HepG2 (cell line): ENCODE results near the gene ANKZF1. TPM values are rescaled to one million over a fixed set of nuclear protein-coding genes. Genes with fewer than 3 reads are reported as not detected.

ENCODE experiments used
- ELF3 ChIP-seq: IDR thresholded peaks from 2 replicates; pipeline ENCODE4 v1.6.1; 2016; ENCODE audit warnings: missing genetic modification reagents, missing compliant biosample characterization
- MED13 ChIP-seq: sonication (generic); formaldehyde crosslinking; IDR thresholded peaks from 2 replicates; pipeline ENCODE4 v1.5.0; 2020; ENCODE audit warnings: missing genetic modification reagents
- NR2F1 ChIP-seq, 2 experiments: fragments of 450-650 bp in 1 of 2; formaldehyde crosslinking in 1 of 2; IDR thresholded peaks; 2 replicates each; pipeline versions ENCODE4 v1.5.0 to v1.6.1; 2016 to 2020; ENCODE audit warnings: mild to moderate bottlenecking in 1 of 2, missing compliant biosample characterization in 1 of 2, missing genetic modification reagents in 1 of 2, moderate library complexity in 1 of 2
- SALL2 ChIP-seq: sonication (generic); formaldehyde crosslinking; IDR thresholded peaks from 2 replicates; pipeline ENCODE4 v1.8.1; 2023; ENCODE audit warnings: mild to moderate bottlenecking, missing genetic modification reagents, inconsistent platforms
- SNRNP70 ChIP-seq: fragments of 200-400 bp; formaldehyde crosslinking; IDR thresholded peaks from 2 replicates; pipeline ENCODE4 v1.6.1; 2017; ENCODE audit warnings: mild to moderate bottlenecking, low read depth, low read length, moderate library complexity
- SPEN ChIP-seq: sonication (generic); formaldehyde crosslinking; IDR thresholded peaks from 2 replicates; pipeline ENCODE4 v1.5.1; 2020; ENCODE audit warnings: low read depth, mild to moderate bottlenecking, missing genetic modification reagents
- TBX3 ChIP-seq: fragments of 450-650 bp; IDR thresholded peaks from 2 replicates; pipeline ENCODE4 v1.6.1; 2017; ENCODE audit warnings: antibody characterized with exemption, mild to moderate bottlenecking, inconsistent platforms, borderline replicate concordance
- WIZ ChIP-seq: sonication (generic); formaldehyde crosslinking; IDR thresholded peaks from 2 replicates; pipeline ENCODE4 v1.5.1; 2020; ENCODE audit warnings: mild to moderate bottlenecking, missing genetic modification reagents
- YEATS2 ChIP-seq: sonication (generic); formaldehyde crosslinking; IDR thresholded peaks from 2 replicates; pipeline ENCODE4 v1.4.0; 2020; ENCODE audit warnings: missing genetic modification reagents, borderline replicate concordance
- ZFAT ChIP-seq: sonication (generic); formaldehyde crosslinking; conservative IDR thresholded peaks from 2 replicates; pipeline ENCODE4 v1.8.1; 2023; ENCODE audit warnings: missing genetic modification reagents, inconsistent platforms
- ZFX ChIP-seq: sonication (generic); formaldehyde crosslinking; IDR thresholded peaks from 2 replicates; pipeline ENCODE4 v1.4.0; 2020; ENCODE audit warnings: mild to moderate bottlenecking, low read depth, missing genetic modification reagents, moderate library complexity
- ZFYVE20 ChIP-seq: sonication (generic); formaldehyde crosslinking; IDR thresholded peaks from 2 replicates; pipeline ENCODE4 v1.8.0; 2023; ENCODE audit warnings: low read depth, mild to moderate bottlenecking, moderate library complexity, missing genetic modification reagents, borderline replicate concordance
- ZNF317 ChIP-seq: sonication (generic); formaldehyde crosslinking; IDR thresholded peaks from 2 replicates; pipeline ENCODE4 v1.5.0; 2020; ENCODE audit warnings: mild to moderate bottlenecking, missing genetic modification reagents
- ZNF350 ChIP-seq: sonication (generic); formaldehyde crosslinking; IDR thresholded peaks from 2 replicates; pipeline ENCODE4 v1.4.0; 2020; ENCODE audit warnings: mild to moderate bottlenecking, low read depth, missing genetic modification reagents, borderline replicate concordance
- ZNF430 ChIP-seq: sonication (generic); formaldehyde crosslinking; IDR thresholded peaks from 2 replicates; pipeline ENCODE4 v1.9.0; 2021; ENCODE audit warnings: mild to moderate bottlenecking, missing genetic modification reagents
- ZNF75D ChIP-seq: sonication (generic); formaldehyde crosslinking; IDR thresholded peaks from 2 replicates; pipeline ENCODE4 v1.8.1; 2023; ENCODE audit warnings: missing genetic modification reagents, mild to moderate bottlenecking, borderline replicate concordance
- ZSCAN29 ChIP-seq: sonication (generic); formaldehyde crosslinking; conservative IDR thresholded peaks from 2 replicates; pipeline ENCODE4 v1.4.0; 2020; ENCODE audit warnings: mild to moderate bottlenecking, missing genetic modification reagents
- polyA plus RNA-seq, 8 experiments: library from polyadenylated mRNA; depleted of rRNA in 3 of 8; stranded (reverse) in 7 of 8; unstranded in 1 of 8; fragments of >200 nt; fragmentation: Illumina TruSeq in 4 of 8; extraction: Trizol in 4 of 8; gene quantifications; 2 replicates each; pipeline versions ENCODE4 v1.2.1 to v1.2.3, GENCODE V29; 2011 to 2016; ENCODE audit warnings: low read depth in 4 of 8, missing spikeins in 1 of 8, mixed read lengths in 1 of 8; ENCODE audit not compliant: insufficient read depth in 1 of 8
- total RNA-seq, 5 experiments: library from RNA; depleted of rRNA; stranded (reverse); fragments of >200 nt; fragmentation: Illumina TruSeq; extraction: Trizol; gene quantifications; 2 replicates each; pipeline ENCODE4 v1.2.3, GENCODE V29; 2016; ENCODE audit warnings: low read depth in 1 of 5
- TF ChIP-seq, protein P1 (sequence below): IDR thresholded peaks from 2 replicates; pipeline ENCODE4 v1.6.1; 2016; ENCODE audit warnings: missing compliant biosample characterization, missing genetic modification reagents, borderline replicate concordance
- TF ChIP-seq, protein P2 (sequence below): sonication (generic); formaldehyde crosslinking; IDR thresholded peaks from 2 replicates; pipeline ENCODE4 v1.8.1; 2023; ENCODE audit warnings: mild to moderate bottlenecking, missing genetic modification reagents
- TF ChIP-seq, protein P3 (sequence below): sonication (generic); formaldehyde crosslinking; IDR thresholded peaks from 2 replicates; pipeline ENCODE4 v1.4.0; 2020; ENCODE audit warnings: mild to moderate bottlenecking, missing genetic modification reagents
- TF ChIP-seq, protein P4 (sequence below): IDR thresholded peaks from 2 replicates; pipeline ENCODE4 v1.6.1; 2016; ENCODE audit warnings: control low read depth
- TF ChIP-seq, protein P5 (sequence below): sonication (generic); formaldehyde crosslinking; IDR thresholded peaks from 2 replicates; pipeline ENCODE4 v1.4.0; 2020; ENCODE audit warnings: missing genetic modification reagents

ANKZF1 gene
- total and polyA plus RNA-seq, 2 of the 13 experiments (the other 11 are each of a cell fraction or from before 2014, with no cell fraction given) = 25.3 to 128 TPM

DNA sequence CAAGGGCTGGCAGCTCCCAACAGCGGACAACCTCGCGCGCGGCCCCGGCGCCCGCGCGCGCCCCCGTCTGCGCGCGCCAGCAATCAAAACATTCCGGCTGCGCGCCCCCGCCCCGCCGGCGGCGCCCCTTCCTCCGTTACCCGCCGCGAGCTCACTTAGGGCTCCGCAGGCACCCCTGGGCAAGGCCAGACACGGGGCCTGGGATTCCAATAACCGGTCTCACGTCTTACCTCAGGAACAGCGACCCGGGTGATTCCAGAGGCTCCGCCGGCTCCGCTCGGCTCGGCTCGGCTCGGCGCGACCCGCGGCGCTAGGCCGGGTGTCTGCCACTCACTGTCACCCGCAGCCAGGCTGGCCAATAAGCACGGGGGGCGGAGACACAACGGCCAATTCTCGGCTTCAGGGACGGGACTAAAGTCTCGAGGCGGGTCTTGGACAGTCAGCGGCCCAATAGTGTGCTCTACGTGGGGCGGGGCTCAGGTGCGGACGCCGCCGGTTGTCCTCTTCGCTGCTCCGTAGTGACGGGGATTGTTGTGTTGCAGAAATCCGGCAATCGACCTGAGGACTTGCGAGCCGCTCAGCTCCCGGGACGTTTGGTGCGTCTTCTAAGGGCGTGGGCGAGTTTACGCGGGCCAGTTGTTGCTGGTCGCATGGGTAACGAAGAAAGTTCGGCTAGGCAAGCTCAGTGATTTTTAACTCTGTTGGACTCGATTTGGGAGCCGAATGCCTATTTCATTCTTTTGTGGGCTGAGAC is at the start of gene ANKZF1, which contains the start of gene ATG9A (continued):
- TF ChIP-seq ZNF350 (0 out of 2 replicates have a peak, but pooled peaks have one; percentile 82), ZNF75D (no peak), MED13 (CRISPR knock-in tag) (no peak), WIZ (CRISPR knock-in tag) (peak; percentile 2; the same call in 1 of the 2 replicates), ZNF317 (CRISPR knock-in tag) (peak; percentile 70; the same call in 1 of the 2 replicates), ZFX (CRISPR knock-in tag) (peak; percentile 96), YEATS2 (CRISPR knock-in tag) (peak; percentile 90; the same call in 1 of the 2 replicates), SNRNP70 (no peak), SALL2 (CRISPR knock-in tag) (no peak; the same call in none of the 2 replicates), ZNF430 (CRISPR knock-in tag) (peak; percentile 78), NR2F1 (CRISPR knock-in tag; IDR thresholded peaks at IDR 0.05) (no peak), ELF3 (peak; percentile 75), SPEN (CRISPR knock-in tag) (peak; percentile 37), ZFAT (no peak), ZFYVE20 (no peak), TBX3 (peak; percentile 72; the same call in 1 of the 2 replicates), ZSCAN29 (CRISPR knock-in tag) (no peak; the same call in 1 of the 2 replicates)
- TF ChIP-seq, protein P1, sequence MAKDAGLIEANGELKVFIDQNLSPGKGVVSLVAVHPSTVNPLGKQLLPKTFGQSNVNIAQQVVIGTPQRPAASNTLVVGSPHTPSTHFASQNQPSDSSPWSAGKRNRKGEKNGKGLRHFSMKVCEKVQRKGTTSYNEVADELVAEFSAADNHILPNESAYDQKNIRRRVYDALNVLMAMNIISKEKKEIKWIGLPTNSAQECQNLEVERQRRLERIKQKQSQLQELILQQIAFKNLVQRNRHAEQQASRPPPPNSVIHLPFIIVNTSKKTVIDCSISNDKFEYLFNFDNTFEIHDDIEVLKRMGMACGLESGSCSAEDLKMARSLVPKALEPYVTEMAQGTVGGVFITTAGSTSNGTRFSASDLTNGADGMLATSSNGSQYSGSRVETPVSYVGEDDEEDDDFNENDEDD (CRISPR knock-in tag) = no peak
- TF ChIP-seq, protein P2, sequence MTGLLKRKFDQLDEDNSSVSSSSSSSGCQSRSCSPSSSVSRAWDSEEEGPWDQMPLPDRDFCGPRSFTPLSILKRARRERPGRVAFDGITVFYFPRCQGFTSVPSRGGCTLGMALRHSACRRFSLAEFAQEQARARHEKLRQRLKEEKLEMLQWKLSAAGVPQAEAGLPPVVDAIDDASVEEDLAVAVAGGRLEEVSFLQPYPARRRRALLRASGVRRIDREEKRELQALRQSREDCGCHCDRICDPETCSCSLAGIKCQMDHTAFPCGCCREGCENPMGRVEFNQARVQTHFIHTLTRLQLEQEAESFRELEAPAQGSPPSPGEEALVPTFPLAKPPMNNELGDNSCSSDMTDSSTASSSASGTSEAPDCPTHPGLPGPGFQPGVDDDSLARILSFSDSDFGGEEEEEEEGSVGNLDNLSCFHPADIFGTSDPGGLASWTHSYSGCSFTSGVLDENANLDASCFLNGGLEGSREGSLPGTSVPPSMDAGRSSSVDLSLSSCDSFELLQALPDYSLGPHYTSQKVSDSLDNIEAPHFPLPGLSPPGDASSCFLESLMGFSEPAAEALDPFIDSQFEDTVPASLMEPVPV = peak; percentile 81; the same call in 1 of the 2 replicates
- TF ChIP-seq, protein P3, sequence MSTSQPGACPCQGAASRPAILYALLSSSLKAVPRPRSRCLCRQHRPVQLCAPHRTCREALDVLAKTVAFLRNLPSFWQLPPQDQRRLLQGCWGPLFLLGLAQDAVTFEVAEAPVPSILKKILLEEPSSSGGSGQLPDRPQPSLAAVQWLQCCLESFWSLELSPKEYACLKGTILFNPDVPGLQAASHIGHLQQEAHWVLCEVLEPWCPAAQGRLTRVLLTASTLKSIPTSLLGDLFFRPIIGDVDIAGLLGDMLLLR = no peak; the same call in 1 of the 2 replicates
- TF ChIP-seq, protein P4, sequence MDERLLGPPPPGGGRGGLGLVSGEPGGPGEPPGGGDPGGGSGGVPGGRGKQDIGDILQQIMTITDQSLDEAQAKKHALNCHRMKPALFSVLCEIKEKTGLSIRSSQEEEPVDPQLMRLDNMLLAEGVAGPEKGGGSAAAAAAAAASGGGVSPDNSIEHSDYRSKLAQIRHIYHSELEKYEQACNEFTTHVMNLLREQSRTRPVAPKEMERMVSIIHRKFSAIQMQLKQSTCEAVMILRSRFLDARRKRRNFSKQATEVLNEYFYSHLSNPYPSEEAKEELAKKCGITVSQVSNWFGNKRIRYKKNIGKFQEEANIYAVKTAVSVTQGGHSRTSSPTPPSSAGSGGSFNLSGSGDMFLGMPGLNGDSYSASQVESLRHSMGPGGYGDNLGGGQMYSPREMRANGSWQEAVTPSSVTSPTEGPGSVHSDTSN (CRISPR knock-in tag) = peak; percentile 100
- TF ChIP-seq, protein P5, sequence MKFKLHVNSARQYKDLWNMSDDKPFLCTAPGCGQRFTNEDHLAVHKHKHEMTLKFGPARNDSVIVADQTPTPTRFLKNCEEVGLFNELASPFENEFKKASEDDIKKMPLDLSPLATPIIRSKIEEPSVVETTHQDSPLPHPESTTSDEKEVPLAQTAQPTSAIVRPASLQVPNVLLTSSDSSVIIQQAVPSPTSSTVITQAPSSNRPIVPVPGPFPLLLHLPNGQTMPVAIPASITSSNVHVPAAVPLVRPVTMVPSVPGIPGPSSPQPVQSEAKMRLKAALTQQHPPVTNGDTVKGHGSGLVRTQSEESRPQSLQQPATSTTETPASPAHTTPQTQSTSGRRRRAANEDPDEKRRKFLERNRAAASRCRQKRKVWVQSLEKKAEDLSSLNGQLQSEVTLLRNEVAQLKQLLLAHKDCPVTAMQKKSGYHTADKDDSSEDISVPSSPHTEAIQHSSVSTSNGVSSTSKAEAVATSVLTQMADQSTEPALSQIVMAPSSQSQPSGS (CRISPR knock-in tag) = peak; percentile 53
